Lower leg skin (tissue), 3 donors: Measurements from ENCODE around the gene AFDN.

Experiments
- POLR2A ChIP-seq, 2 donors: fragments of 450-650 bp; IDR thresholded peaks; one replicate each; pipeline ENCODE4 v1.6.1; 2016 to 2017; ENCODE audit warnings: antibody characterized with exemption in 2 of 2, mild to moderate bottlenecking in 1 of 2, moderate library complexity in 1 of 2
- TF ChIP-seq, protein P1 (sequence below), 3 donors: fragments of 450-650 bp; IDR thresholded peaks; one replicate each; pipeline ENCODE4 v1.5.1; 2016; ENCODE audit warnings: antibody characterized with exemption in 3 of 3, mild to moderate bottlenecking in 3 of 3, moderate library complexity in 2 of 3

GRCh38 chr6:167934426-167934864 is 107.7 kb downstream of the AFDN start:
- TF ChIP-seq, protein P1, sequence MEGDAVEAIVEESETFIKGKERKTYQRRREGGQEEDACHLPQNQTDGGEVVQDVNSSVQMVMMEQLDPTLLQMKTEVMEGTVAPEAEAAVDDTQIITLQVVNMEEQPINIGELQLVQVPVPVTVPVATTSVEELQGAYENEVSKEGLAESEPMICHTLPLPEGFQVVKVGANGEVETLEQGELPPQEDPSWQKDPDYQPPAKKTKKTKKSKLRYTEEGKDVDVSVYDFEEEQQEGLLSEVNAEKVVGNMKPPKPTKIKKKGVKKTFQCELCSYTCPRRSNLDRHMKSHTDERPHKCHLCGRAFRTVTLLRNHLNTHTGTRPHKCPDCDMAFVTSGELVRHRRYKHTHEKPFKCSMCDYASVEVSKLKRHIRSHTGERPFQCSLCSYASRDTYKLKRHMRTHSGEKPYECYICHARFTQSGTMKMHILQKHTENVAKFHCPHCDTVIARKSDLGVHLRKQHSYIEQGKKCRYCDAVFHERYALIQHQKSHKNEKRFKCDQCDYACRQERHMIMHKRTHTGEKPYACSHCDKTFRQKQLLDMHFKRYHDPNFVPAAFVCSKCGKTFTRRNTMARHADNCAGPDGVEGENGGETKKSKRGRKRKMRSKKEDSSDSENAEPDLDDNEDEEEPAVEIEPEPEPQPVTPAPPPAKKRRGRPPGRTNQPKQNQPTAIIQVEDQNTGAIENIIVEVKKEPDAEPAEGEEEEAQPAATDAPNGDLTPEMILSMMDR (IDR thresholded peaks at IDR 0.05), result no peak
- TF ChIP-seq POLR2A (IDR thresholded peaks at IDR 0.05), result no peak
